SHP77 (cell line): ENCODE results near the gene SRM.
"Not testable (repeated sequence)": the region's sequence is repeated elsewhere in the genome, so short reads cannot be mapped to it uniquely, and the experiment has no call there.

ENCODE experiments used
- DNase-seq, 2 experiments: peaks; one replicate each; lab custom pipeline; 2025; lab: John Stamatoyannopoulos, UW

The SRM gene

DNA sequence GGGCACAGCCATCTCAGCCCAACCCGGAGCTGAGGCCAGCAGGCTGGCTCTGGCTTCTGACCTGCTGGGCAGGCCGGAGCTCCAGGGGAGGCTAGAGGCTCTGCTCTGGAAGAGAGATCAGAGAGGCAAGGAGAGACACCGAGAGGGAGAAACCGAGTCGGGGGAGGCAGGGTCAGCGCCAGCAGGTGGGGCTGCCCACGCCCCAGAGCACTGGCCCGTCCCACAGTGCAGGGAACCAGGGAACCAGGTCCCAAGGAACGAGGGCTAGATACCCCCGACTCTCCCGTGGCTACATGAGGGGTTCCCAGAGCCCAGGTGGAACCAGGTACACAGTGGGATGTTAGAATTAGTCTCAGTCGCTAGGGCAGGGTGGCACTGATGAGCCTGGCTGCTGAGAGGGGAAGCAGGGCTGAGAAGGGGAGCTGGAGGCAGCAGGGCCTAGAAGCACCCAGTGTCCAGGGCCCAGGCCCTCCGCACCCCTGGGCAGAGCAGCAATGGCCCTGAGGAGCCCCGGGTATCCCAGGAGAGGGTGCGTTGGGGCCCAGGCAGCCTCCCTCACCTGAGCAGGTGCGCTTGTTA is 14.9 kb downstream of the SRM start:
- no peak for DNase-seq

DNA sequence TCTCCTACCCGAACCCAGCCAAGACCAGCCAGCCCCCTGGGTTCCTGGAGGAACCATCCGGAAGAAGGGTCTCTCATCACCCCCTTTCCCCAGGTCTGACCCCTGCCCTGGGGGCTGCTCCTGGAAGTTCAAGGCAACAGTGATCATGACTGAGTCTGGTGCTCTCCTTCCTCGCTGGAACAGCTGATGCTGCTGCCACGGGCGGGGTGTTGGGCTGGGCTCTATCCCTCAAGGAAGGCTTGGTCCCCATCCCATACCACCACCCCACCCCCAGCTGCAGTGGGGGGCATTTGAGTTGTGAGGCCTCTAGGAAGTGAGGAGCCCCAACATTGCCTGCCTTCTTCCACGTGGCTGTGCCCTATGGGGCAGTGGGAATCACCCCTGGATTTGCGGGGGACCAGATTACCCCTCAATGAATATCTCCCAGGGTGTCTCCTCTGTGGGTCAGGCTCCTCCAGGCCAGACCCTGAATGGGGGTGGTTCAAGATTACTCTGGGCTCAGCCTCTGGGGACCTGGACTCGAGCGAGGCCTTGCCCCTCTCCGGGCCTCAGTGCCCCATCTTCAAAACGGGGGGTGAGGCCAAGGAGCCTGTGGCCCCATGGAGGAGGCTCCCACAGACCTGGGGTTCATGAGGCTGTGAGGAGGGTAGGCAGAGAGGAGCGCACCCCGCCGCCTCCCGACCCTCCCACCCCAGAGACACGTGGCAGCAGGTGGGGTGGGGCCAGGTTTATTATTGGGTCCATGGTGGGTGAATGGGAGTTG is 15.6 kb downstream of the SRM start:
- DNase-seq: no peak

DNA sequence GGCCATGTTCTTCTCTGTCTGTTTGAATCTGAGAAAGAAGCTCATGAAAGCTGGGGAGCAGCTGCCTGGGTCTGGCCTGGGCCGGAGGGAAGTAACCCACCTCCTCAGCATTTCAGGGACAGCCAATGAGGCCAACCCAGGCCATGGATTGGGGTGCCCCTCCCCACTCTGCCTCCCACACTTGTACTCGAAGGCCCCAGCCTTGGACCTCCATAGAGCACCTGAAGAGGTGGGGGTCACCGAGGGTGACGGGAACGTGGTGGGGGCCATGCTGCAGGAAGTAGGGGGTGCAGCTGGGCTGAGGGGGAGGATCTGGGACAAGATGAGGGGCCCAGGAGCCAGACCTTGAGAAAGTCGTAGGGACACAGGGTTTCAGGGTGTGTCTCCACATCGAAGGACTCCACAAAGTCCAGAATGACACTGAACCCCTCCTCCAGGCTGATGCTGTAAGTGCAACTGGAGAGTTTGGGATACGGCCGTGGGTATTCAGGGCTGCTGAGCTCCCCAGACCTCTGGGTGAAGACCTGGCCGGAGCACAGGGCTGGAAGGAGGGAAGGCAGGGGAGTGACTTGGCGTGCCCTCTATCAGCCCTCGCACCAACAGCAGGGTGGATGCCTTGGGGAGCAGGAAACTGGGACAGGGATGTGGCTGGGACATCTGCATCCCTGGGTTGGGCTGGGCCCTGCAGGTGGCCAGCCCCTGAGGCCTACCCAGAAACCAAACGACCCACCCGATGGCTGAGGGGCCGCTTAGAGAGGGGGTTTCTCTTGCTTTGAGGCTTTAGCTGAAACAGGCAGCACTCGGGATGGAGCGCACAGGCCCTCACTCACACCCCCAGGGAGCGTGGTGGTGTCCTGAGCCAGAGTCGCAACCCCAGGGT is 16.6 kb downstream of the SRM start:
- DNase-seq: no peak

DNA sequence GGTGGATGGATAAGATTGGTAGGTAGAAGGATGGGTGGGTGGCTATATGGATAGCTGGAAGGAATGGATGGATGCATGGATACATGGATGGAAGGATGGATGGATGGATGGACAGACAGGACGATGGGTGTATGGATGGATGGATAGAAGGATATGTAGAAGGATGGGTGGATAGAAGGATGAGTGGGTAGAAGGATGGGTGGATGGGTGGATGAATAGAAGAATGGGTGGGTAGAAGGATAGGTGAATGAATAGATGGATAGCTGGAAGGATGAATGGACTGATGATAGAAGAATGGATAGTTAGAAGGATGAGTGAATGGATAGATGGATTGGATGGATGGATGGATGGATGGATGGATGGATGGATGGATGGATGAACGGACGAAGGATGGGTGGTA is 17.8 kb downstream of the SRM start:
- no peak for DNase-seq

DNA sequence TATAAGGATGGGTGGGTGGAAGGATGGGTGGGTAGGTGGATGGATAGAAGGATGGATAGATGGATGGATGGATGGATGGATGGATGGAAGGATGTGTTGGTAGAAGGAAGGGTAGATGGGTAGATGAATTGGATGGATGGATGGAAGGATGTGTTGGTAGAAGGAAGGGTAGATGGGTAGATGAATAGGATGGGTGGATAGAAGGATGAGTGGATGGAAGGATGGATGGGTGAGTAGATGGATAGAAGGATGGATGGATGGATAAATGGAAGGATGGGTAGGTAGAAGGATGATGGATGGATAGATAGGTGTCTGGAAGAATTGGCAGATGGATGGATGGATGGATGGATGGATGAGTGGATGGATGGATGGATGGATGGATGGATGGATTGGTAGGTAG is 18.8 kb downstream of the SRM start:
- no peak for DNase-seq

DNA sequence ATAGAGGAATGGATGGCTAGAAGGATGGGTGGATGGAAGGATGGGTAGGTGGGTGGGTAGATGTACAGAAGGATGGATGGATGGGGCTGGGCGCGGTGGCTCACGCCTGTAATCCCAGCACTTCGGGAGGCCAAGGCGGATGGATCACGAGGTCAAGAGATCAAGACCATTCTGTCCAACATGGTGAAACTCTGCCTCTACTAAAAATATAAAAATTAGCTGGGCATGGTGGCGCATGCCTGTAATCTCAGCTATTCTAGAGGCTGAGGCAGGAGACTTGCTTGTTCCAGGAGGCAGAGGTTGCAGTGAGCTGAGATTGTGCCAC is 19.8 kb downstream of the SRM start:
- DNase-seq: not testable (repeated sequence)

DNA sequence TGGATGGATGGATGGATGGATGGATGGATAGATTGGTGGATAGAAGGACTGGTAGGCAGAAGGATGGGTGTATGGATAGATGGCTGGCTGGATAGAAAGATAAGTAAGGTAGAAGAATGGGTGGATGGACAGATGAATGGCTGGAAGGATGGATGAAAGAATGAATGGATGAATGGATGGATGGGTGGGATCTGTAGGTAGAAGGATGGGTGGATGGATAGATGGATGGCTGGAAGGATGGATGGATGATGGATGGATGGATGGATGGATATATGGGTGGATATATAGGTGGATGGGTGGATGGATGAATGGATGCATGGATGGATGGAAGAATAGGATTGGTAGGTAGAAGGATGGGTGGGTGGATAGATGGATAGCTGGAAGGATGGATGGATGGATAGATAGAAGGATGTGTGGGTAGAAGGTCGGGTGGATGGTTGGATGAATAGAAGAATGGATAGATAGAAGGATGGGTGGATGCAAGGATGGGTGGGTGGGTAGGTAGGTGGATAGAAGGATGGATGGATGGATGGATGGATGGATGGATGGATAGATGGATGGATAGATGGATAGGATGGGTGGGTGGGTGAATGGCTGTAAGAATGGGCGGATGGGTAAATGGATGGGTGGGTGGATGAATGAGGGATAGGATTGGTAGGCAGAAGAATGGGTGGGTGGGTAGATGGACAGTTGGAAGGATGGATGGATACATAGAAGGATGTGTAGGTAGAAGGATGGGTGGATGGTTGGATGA is 20.3 kb downstream of the SRM start:
- no peak for DNase-seq

DNA sequence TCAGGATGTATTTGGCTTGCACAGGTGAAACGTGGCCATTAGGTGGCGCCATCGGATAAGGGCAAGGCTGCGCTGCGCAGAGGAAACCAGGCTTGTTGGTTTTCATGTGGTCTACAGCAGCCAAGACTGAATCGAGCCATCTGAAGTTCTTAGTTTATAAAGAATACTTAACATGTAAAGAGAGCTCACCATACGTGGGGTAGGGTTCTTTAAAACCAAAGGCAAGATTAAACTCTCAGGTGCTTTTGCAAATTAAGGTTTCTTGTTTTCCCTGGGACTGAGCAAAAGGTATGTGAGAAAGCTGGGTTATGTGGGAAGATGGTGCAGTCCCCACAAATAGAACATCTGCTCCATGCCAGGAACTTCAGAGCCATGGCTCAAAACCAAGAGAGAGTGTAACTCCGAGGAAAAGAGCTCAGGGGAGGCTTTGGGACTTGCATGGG is 22.1 kb downstream of the SRM start:
- DNase-seq: peak; percentile 72 to 78

DNA sequence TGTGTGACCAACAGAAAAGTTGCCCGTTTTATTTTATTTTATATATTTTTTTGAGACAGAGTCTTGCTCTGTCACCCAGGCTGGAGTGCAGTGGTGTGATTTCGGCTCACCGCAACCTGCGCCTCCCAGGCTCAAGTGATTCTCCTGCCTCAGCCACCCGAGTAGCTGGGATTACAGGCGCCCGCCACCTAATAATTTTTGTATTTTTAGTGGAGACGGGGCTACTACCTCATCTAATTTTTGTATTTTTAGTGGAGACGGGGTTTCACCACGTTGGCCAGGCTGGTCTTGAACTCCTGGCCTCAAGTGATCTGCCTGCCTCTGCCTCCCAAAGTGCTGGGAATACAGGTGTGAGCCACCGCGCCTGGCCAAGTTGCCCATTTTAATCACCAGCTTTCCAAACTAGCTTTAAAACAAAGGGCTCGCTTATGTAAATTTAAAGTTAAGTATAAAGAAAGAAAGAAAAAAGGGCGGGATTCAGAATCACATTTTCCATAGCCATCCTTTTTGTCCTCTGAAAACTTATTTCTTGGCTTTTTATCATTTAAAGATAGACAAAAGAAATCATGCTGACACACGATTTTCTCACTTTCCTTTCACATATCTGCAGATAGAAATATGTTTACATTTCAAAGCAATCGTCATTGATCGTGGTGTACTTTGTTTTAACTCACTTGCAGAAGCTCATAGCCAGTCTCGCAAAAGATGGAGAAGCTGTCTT is 22.6 kb downstream of the SRM start:
- DNase-seq: not testable (repeated sequence)

DNA sequence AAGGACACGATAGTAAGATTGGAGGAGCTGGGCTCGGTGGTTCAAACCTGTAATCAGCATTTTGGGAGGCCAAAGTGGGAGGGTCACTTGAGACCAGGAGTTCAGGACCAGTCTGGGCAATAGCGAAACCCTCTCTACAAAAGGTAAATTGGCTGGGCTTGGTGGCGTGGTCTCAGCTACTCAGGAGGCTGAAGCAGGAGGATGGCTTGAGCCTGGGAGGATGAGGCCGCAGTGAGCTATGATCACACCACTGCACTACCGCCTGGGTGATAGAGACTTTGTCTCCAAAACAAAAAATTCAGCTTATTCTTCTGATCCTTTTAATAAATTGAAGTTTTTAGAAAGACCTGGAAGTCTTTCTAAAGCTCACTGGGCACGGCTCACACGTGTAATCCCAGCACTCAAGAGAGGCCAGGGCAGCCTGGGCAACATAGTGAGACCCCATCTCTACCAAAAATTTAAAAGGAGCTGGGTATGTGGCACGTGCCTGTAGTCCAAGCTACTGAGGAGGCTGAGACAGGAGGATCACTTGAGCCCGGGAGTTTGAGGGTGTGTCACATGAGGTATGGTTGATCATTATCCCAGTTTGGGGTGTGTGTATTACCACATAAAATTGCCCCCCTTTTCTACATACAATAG is 28.1 kb downstream of the SRM start:
- DNase-seq: no peak

DNA sequence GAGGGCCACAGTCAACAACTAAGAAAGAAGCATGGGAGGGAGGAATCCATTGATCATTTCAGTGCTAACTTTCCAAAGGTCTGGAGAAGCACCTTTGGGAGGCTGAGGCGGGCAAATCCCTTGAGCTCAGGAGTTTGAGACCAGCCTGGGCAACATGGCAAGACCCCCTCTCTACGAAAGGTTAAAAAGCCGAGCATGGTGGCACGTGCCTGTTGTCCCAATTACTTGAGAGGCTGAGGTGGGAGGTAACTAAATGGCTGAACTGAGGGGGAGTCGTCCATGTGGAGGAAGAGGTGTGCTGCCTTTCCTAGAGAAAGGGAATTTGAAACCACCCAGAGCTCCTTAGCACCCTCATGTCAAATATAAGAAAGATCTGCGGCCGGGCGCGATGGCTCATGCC is 29.0 kb downstream of the SRM start:
- no peak for DNase-seq

DNA sequence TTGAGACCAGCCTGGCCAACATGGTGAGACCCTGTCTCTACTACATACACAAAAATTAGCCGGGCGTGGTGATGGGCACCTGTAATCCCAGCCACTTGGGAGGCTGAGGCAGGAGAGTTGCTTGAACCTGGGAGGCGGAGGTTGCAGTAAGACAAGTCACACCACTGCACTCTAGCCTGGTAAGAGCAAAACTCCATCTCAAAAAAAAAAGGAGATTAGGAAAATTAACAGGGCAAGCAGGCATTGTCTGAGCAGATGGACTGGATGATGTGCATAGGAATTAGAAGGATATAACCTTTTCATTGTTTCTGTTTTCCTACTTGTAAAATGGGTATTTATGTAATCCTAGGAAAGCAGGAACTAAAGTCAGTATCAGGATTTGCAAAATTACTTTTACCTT is 31.8 kb downstream of the SRM start:
- no peak for DNase-seq

DNA sequence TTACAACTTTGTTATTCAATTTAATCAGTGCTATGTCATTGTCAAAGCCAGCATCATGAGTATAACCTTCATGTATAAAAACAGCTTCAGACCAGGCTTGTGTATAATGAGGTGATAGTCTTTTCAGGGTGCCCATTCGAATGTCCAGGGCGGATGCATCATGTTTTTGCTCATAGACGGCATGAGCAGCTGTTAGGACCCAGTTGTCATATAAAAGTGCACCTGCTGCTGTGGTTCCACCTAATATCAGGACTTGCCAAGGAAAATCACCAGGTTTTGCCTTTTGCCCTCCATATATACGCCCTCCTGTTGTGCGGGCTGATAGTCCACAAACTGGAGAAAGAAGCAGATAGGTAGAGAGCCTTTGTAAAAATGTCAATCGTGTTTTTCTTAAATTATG is 32.5 kb downstream of the SRM start:
- no peak for DNase-seq

DNA sequence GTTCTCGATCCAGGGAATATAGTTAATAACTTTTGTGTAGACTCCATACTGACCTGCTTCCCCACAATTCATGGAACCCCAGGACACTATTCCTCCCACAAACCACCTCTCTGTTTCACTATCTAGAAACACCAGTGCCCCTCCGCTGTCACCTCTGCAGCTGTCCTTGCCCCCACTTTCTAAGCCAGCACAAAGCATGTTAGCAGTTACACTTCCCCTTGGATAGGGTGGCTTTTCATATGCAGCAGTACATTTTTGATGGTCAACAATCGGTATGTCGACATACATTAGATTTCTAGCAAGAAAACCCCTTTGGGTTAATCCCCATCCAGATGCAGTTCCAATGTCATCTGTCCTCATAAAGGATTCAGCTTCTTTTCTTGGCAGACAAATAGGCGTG is 32.9 kb downstream of the SRM start:
- DNase-seq: no peak

DNA sequence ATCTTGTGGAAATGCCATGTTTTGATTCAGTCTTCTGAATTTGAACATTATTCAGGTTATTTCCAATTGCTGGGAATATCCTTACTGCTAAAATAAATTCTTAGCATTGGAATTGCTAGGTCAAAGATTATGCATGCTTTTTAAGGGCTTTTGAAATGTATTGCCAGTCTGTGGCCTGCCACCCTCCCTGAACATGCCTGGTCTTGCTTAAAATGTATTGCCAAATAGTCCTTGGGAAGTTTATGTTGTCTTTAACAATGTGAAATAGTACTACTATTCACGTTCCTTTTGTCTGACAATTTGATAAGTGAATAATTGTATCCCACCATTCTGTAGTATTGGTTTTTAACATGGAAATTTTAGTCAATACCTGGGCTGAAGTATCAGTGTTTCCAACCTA is 33.8 kb downstream of the SRM start:
- DNase-seq: no peak

DNA sequence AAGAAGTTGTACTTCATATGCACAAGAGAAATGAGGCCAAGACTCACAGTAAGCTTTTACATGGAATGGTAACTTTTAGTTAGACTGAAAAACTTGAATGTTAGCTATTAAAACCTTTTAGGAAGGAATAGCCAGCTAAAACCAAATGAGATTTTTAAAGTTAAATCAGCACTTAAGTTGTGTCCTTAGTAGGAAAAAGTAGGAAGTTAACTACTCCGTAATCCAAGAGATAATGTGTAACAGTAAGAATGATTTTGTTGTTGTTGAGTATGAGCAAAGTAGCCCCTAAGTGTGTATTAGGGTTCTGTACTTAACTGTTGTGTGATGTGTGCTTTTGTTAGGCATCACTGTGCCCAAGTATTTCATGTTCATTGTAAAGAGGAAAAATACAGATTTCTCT is 34.2 kb downstream of the SRM start:
- no peak for DNase-seq

DNA sequence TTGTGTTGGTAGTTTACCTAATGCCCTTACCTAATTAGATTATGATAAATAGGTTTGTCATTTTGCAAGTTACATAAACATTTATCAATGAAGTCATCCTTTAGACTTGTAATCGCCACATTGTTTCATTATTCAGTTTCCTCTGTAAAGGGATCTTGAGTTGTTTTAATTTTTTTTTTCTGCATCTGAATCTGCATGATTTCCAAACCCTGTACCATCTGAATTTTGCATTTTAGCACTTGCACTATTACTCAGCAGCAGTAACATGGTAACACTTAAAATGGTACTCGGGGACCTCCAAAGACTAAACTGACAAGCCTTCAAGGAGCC is 35.0 kb downstream of the SRM start:
- DNase-seq: no peak

DNA sequence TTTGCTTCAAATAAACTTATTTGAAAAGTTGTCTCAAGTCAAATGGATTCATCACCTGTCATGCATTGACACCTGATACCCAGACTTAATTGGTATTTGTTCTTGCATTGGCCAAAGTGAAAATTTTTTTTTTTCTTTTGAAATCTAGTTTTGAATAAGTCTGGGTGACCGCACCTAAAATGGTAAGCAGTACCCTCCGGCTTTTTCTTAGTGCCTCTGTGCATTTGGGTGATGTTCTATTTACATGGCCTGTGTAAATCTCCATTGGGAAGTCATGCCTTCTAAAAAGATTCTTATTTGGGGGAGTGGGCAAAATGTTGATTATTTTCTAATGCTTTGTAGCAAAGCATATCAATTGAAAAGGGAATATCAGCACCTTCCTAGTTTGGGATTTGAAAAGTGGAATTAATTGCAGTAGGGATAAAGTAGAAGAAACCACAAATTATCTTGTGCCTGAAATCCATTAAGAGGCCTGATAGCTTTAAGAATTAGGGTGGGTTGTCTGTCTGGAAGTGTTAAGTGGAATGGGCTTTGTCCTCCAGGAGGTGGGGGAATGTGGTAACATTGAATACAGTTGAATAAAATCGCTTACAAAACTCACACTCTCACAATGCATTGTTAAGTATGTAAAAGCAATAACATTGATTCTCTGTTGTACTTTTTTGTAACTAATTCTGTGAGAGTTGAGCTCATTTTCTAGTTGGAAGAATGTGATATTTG is 35.5 kb downstream of the SRM start:
- no peak for DNase-seq

DNA sequence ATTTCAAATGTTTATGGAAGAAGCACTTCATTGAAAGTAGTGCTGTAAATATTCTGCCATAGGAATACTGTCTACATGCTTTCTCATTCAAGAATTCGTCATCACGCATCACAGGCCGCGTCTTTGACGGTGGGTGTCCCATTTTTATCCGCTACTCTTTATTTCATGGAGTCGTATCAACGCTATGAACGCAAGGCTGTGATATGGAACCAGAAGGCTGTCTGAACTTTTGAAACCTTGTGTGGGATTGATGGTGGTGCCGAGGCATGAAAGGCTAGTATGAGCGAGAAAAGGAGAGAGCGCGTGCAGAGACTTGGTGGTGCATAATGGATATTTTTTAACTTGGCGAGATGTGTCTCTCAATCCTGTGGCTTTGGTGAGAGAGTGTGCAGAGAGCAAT is 36.6 kb downstream of the SRM start:
- no peak for DNase-seq

DNA sequence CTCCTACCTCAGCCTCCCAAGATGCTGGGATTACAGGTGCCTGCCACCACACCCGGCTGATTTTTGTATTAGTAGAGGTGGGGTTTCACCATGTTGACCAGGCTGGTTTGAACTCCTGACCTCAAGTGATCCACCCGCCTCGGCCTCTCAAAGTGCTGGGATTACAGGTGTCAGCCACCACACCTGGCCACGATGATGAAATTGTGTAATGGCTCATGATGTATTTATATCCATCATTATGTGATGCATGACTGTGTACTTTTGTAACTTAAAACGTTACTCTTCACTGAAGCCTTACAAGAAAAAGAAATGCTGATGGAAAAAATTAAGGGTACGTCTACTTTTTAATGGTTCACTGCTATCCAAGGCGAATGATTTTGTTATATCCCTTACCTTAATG is 39.8 kb downstream of the SRM start:
- no peak for DNase-seq

DNA sequence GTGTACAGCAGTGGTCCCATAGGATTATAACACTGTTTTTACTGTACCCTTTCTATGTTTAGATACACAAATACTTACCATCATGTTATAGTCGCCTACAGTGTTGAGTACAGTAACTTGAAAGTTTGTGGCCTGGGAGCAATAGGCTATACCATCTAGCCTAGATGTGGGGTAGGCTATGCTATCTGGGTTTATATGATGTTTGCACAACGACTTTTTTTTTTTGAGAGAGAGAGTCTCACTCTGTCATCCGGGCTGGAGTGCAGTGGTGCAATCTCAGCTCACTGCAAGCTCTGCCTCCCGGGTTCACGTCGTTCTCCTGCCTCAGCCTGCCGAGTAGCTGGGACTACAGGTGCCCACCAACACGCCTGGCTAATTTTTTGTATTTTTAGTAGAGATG is 40.5 kb downstream of the SRM start:
- DNase-seq: not testable (repeated sequence)
